NCI-H2029 treated with DMSO at 0.1 percent for 48 hours (cell line): Measurements from ENCODE around the gene SOCS3.

Experiments
- DNase-seq: peaks from one replicate; lab custom pipeline; 2025; lab: John Stamatoyannopoulos, UW

SOCS3 gene

GRCh38 chr17:78367193-78367592 is 7.3 kb upstream of the SOCS3 start:
- DNase-seq: no peak

- no peak for DNase-seq
These were observed 6.4 kb upstream of the SOCS3 start for GRCh38 chr17:78366109-78366848.

DNA sequence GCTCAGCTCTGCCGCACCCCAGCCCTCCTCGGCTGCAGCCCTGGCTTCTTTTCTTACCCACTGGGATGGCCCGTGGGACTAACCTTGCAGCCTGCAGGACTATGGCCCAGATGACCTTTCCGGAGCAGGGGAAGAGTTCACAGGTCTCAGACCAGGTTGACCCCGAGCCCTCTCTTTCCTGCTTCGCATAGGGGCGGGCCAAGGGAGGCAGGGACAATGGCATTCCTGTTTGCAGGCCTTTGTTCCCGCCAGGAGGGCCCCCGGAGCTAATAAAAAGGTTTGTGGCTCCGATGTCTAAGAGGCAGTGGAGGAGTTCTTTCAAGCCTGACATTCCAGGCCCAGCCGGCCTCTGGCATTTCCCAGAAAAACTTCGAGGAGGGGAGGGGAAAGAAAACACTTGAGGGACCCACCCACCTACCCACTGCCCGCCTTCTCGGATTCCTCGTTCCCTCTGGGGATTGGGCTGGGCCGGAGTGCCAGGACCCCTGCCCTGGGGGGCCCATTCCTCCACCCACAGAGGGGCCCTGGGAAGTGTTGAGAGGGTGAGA is 5.8 kb upstream of the SOCS3 start:
- no peak for DNase-seq

- no peak for DNase-seq
These were observed 4.8 kb upstream of the SOCS3 start for GRCh38 chr17:78364436-78365281.

DNA sequence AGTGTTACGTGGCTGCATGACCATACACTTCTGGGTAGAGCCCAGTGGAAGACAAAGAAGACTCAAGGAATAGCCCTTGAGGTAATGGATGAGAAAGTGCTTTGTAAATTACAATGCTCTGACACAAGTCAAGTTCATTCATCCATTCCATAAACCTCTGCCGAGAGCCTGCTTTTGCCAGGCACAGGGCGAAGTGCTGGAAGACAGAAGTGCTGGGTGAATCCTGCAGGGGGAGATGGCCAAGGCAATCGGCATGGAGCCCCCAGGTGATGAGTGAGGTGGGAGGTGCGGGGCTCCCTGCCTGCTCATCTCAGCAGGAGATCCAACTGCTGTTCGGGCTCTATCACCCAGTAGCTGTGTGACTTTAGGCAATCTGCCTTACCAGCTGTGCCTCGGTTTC is 2.8 kb upstream of the SOCS3 start:
- no peak for DNase-seq

DNA sequence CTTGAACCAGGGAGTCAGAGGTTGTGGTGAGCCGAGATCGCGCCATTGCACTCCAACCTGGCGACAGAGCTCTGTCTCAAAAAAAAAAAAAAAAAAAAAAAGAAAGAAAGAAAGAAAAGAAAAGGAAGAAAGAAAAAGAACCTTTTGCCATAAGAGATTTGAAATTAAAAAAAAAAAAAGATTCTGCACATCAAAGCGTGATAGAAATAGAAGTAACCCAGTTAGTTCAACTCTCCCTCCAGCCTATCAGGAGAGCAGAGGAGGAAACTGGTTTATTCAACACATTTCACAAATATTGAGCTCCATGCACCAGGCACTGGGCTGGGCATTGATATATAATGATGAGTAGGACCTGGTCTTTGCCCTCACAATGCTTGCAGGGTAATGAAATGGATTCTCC is 2.4 kb upstream of the SOCS3 start:
- DNase-seq: no peak

- no peak for DNase-seq
These were observed 1.4 kb upstream of the SOCS3 start for GRCh38 chr17:78361225-78361701.

GRCh38 chr17:78360371-78361224 is 721 bp upstream of the SOCS3 start:
- DNase-seq: peak; percentile 80

- no peak for DNase-seq
These were observed 418 bp downstream of the SOCS3 start for GRCh38 chr17:78359321-78359996.

GRCh38 chr17:78358538-78359320 is 1.1 kb downstream of the SOCS3 start:
- DNase-seq: no peak

DNA sequence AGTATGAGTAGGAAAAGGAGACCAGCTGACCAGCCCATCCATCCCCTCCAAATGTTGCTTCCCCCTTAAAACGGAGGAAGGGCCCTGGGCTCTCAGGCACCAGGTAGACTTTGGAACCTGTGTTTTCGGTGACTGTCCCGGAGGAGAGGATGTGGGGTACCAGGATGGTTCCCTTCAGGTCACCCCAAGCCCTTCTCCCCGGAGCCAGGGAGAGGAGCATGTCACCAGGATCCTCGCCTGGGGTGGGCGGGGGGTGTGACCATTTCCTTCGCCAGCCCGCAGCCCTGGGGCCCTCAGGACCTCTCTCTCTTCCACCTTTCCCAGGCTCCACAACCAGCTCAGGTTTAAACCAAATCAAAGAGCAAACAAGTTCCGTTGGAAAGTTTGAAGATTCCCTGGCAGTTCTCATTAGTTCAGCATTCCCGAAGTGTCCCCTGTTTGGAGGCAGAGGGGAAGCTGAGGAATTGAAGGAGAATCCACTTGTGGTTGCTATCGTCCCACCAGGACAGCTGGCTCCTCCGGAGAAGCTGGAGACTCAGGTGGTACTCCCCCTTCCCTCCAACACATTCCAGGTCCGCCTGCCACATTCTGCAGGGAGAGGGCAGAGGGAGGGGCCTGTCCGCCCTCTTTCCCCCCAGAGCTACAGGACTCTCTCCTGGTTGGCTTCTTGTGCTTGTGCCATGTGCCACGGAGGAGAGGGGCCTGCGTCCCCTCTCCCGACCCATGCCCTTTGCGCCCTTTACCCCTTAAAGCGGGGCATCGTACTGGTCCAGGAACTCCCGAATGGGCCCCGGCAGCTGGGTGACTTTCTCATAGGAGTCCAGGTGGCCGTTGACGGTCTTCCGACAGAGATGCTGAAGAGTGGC is 2.0 kb downstream of the SOCS3 start:
- DNase-seq: no peak

- DNase-seq: no peak
These were observed 2.7 kb downstream of the SOCS3 start for GRCh38 chr17:78357177-78357586.

DNA sequence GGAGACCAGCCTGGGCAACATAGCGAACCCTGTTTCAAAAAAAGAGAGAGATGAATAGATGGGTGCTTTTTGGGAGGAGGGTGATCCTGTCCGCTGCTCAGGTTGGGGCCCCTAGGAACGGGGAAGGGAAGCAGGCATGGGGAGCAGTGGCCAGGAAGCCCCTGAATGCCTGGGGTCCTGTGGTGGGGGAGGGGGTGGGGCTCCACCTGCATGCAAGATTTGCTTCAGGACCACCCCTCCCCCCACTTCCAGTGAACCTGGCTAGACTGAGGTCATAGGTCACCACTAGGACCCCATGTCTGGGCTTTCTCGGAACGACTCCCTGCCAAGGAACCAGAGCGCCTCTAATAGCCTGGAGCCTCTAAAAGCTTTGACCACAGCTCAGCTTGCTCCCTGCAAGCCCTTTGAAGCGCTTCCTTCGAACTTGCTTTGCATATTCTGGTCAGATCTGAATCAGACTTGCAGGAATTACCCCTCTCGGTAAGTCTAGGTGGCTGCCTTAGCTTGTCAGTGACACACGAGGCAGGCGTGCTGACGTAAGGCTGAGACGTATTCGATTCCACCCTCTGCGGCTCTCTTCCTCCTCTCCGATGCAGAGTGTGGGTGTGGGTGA is 3.7 kb downstream of the SOCS3 start:
- no peak for DNase-seq

GRCh38 chr17:78355701-78356100 is 4.2 kb downstream of the SOCS3 start:
- DNase-seq: no peak

DNA sequence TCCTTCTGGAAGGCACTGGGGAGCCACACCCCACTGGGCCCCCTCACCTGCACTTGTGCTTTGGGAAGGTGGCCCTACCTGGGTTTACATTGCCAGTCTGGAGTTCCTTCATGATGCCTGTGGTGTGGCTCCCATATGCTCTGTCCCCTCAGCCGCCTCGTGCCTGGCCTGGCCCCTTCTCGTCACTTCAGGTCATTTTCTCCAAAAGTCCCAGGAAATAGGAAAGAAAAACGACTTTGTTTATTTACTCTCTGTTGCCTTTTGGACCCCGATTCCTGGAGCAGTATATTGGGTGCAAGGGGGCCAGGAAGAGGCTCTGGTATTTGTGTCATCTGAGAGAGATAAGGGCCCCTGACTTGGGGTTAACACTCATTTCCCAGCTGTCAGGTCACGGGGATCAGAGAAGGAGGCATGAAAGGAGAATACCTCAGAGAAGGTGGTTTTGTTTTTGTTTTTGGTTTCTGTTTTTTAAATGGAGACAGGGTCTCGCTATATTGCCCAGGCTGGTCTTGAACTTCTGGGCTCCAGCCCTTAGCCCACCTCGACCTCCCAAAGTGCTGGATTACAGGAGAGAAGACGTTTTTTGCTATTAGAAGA is 4.7 kb downstream of the SOCS3 start:
- no peak for DNase-seq

DNA sequence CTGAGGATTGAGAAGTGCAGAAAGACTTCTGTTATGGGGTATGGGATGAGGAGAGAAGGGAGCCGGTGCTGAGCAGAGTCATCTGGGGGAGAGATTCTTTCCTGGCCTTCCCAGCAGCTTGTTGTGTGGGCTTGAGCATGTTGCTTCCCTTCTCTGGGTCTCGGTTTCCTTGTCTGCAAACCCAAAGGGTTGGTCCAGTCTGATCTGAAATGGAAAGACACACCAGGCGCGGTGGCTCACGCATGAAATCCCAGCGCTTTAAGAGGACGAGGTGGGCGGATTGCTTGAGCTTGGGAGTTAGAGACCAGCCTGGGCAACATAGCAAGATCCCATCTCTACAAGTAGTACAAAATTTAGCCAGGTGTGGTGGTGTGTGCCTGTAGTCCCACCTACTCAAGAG is 6.0 kb downstream of the SOCS3 start:
- no peak for DNase-seq

DNA sequence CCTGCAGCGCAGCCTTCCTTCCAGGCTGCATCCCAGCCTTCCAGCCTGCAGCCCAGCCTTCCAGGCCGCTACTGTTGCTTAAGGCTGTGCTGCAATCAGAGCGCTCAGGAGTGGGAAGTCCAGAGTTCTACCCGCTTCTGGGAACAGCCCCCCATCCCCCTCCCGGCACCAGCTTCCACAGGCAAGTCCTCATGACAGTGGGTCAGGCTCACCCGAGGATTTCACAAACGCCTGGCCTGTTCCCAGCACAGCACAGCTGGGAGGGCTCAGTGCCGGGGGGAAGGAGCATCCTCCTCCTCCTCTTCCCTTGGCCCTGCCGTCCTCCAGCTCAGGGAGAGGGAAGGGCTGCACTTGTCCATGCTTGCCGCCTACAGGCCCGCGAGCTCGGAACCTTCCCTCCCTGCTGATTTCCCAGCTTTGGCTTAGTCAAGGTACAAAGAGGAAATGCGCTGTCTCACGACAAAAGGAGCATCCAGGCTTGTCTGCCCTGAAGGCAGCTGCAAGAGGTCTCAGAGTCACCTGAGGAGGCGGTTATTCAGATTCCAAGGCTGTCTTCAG is 8.3 kb downstream of the SOCS3 start:
- DNase-seq: no peak

GRCh38 chr17:78349891-78350642 is 9.8 kb downstream of the SOCS3 start:
- DNase-seq: no peak
